NCI-H1048 (cell line): ENCODE results near the gene JADE2.
A peak's percentile ranks its signal among the peaks of the same experiment; 100 is the strongest.

Experiments used
- DNase-seq: peaks from one replicate; lab custom pipeline; 2025; lab: John Stamatoyannopoulos, UW

Gene JADE2

GRCh38 chr5:134570365-134570758 lies 44.9 kb downstream of the JADE2 start:
- no peak for DNase-seq

- DNase-seq: no peak
These were observed 45.4 kb downstream of the JADE2 start for GRCh38 chr5:134570886-134571285.

- DNase-seq: no peak
These were observed 46.4 kb downstream of the JADE2 start for GRCh38 chr5:134571693-134572405.

- DNase-seq: no peak
These were observed 47.3 kb downstream of the JADE2 start for GRCh38 chr5:134572811-134573210.

GRCh38 chr5:134574521-134574920 lies 49.1 kb downstream of the JADE2 start:
- no peak for DNase-seq

- DNase-seq: no peak
These were observed 49.8 kb downstream of the JADE2 start for GRCh38 chr5:134575316-134575715.

GRCh38 chr5:134576386-134577021 lies 51.0 kb downstream of the JADE2 start:
- no peak for DNase-seq

GRCh38 chr5:134577022-134577795 lies 51.7 kb downstream of the JADE2 start:
- DNase-seq: no peak

GRCh38 chr5:134577796-134578577 lies 52.5 kb downstream of the JADE2 start:
- DNase-seq: peak; percentile 66

GRCh38 chr5:134578578-134579283 lies 53.3 kb downstream of the JADE2 start:
- DNase-seq: no peak

GRCh38 chr5:134579284-134579771 lies 53.9 kb downstream of the JADE2 start:
- no peak for DNase-seq

GRCh38 chr5:134580001-134580460 lies 54.6 kb downstream of the JADE2 start:
- no peak for DNase-seq

- no peak for DNase-seq
These were observed 55.9 kb downstream of the JADE2 start for GRCh38 chr5:134581241-134581981.

GRCh38 chr5:134582281-134582680 lies 56.8 kb downstream of the JADE2 start:
- no peak for DNase-seq

- DNase-seq: no peak
These were observed 57.5 kb downstream of the JADE2 start for GRCh38 chr5:134582941-134583340.

- DNase-seq: no peak
These were observed 58.3 kb downstream of the JADE2 start for GRCh38 chr5:134583766-134584165.

GRCh38 chr5:134584662-134585061 lies 59.2 kb downstream of the JADE2 start:
- no peak for DNase-seq

- no peak for DNase-seq
These were observed 60.5 kb downstream of the JADE2 start for GRCh38 chr5:134585966-134586365.

GRCh38 chr5:134586866-134587524 lies 61.5 kb downstream of the JADE2 start:
- peak; percentile 23 for DNase-seq
